Spleen (tissue), 11 donors: Measurements from ENCODE around the gene MX2. TPM values are rescaled to one million over a fixed set of nuclear protein-coding genes. Genes with fewer than 3 reads are reported as not detected.
A peak's percentile ranks its signal among the peaks of the same experiment; 100 is the strongest.

Source experiments
- DNase-seq: peaks from one replicate; pipeline ENCODE4 v3.0.0-alpha.2; 2020
- H3K27ac ChIP-seq, 8 donors: fragments of 200-600 bp; sonication (generic) in 7 of 8; 1 replicate in 4 of 8; 2 replicates in 4 of 8; pipeline versions ENCODE4 v1.5.0 to v1.8.0; 2016 to 2021; ENCODE audit warnings: inconsistent platforms in 4 of 8, mild to moderate bottlenecking in 4 of 8, moderate library complexity in 1 of 8
- H3K27me3 ChIP-seq, 7 donors: fragments of 200-600 bp; sonication (generic) in 6 of 7; replicated peaks in 1 of 7; 1 replicate in 4 of 7; 2 replicates in 3 of 7; pipeline versions ENCODE4 v1.5.0 to v1.8.0; 2016 to 2021; ENCODE audit warnings: inconsistent platforms in 3 of 7, mild to moderate bottlenecking in 1 of 7
- H3K36me3 ChIP-seq, 6 donors: fragments of 200-600 bp; sonication (generic) in 5 of 6; 1 replicate in 4 of 6; 2 replicates in 2 of 6; pipeline versions ENCODE4 v1.5.0 to v1.8.0; 2016 to 2021; ENCODE audit warnings: inconsistent platforms in 2 of 6
- H3K4me1 ChIP-seq, 6 donors: fragments of 200-600 bp; sonication (generic) in 5 of 6; 1 replicate in 3 of 6; 2 replicates in 3 of 6; pipeline versions ENCODE4 v1.5.0 to v1.8.0; 2016 to 2021; ENCODE audit warnings: inconsistent platforms in 3 of 6
- H3K4me3 ChIP-seq, 8 donors: fragments of 200-600 bp; sonication (generic) in 7 of 8; 1 replicate in 4 of 8; 2 replicates in 4 of 8; pipeline versions ENCODE4 v1.5.0 to v1.8.0; 2016 to 2021; ENCODE audit warnings: inconsistent platforms in 4 of 8, mild to moderate bottlenecking in 4 of 8, moderate library complexity in 2 of 8
- H3K9me3 ChIP-seq, 8 donors: fragments of 200-600 bp; sonication (generic) in 7 of 8; 1 replicate in 4 of 8; 2 replicates in 4 of 8; pipeline versions ENCODE4 v1.5.0 to v1.8.0; 2016 to 2021; ENCODE audit warnings: inconsistent platforms in 4 of 8
- CTCF ChIP-seq, 11 experiments: fragments of 200-600 bp in 7 of 11; fragments of 450-650 bp in 4 of 11; sonication (generic) in 4 of 11; IDR thresholded peaks in 8 of 11; conservative IDR thresholded peaks in 3 of 11; 1 replicate in 7 of 11; 2 replicates in 4 of 11; pipeline versions ENCODE4 v1.4.0 to v1.8.0; 2016 to 2021; ENCODE audit warnings: antibody characterized with exemption in 11 of 11, inconsistent platforms in 4 of 11, mild to moderate bottlenecking in 1 of 11
- POLR2A ChIP-seq, 3 donors: fragments of 450-650 bp; IDR thresholded peaks; one replicate each; pipeline ENCODE4 v1.5.1; 2017; ENCODE audit warnings: antibody characterized with exemption in 3 of 3, mild to moderate bottlenecking in 1 of 3
- POLR2AphosphoS5 ChIP-seq, 3 donors: sonication (generic); formaldehyde crosslinking; IDR thresholded peaks; one replicate each; pipeline ENCODE4 v1.5.1; 2017; ENCODE audit warnings: antibody characterized with exemption in 3 of 3
- WGBS, 5 donors: extraction: QIAGEN DNeasy Blood & Tissue Kit in 3 of 5; methylation state at CpG; one replicate each; pipeline versions ENCODE4 v1.1.5 to v1.1.7; 2013 to 2018; 5-methylcytosine and 5-hydroxymethylcytosine counted together
- intact Hi-C: fragments of 100-400 bp; cut with DNase I; formaldehyde crosslinking; loops from one replicate; pipeline ENCODE4 v1.15.0; 2023; ENCODE audit warnings: low total_unique reads
- polyA plus RNA-seq, 3 donors: library from polyadenylated mRNA; stranded (reverse); fragments of 200-250 nt; gene quantifications; one replicate each; pipeline ENCODE4 v1.2.1, GENCODE V29; 2013
- total RNA-seq, 7 donors: library from RNA; depleted of rRNA in 3 of 7; stranded (reverse); fragments of >200 nt in 3 of 7; fragmentation: NEBNext Ultra II Directional in 4 of 7; extraction: Animal tissue kit (Norgen Biotek cat#: 25700) in 4 of 7; gene quantifications; one replicate each; pipeline versions ENCODE4 v1.1.0 to v1.2.1, GENCODE V29; 2016 to 2021
- donor health status: healthy with polysubstance abuse.
- donor health status: DM: no; HTN: no; CAD: no; lungs with moderate emphysema.
- donor health status: DM: no; HTN: no; CAD: no.
- donor health status: Bipolar disorder and iron deficiency.
- donor health status: healthy.
- donor health status: DM: no; HTN: no; CAD: no.
- donor health status: DM: yes; HTN: yes; CAD: no.

The MX2 gene
- total and polyA plus RNA-seq, 10 donors, result 20.0 to 109 (median 71.8) TPM

GRCh38 chr21:41363370-41364270 lies 1.8 kb downstream of the MX2 start:
- Histone ChIP-seq H3K36me3 (peaks cover 0 to 37% (median 1%) of the 10 kb centered on the region in 6 donors), H3K9me3 (no peaks in the 10 kb centered on the region), H3K4me1 (peaks cover 46 to 89% (median 73%) of the 10 kb centered on the region in 6 donors), H3K27me3 (no peaks in the 10 kb centered on the region), H3K27ac (peak overlapping the region; percentile 88 to 99 (median 95)), H3K4me3 (peak overlapping the region in 6 of 8 donors; percentile 29 to 82 (median 52))
- WGBS, 5 donors, result 89 to 95% (median 93%) methylated on average over 18 of the region's 18 CpGs
- TF ChIP-seq POLR2AphosphoS5 (IDR thresholded peaks at IDR 0.05) (no peak), POLR2A (IDR thresholded peaks at IDR 0.05) (no peak), CTCF (IDR thresholded peaks at IDR 0.05 in 8 of 11, conservative IDR thresholded peaks at IDR 0.05 in 3 of 11) (no peak)
- intact Hi-C loops, result loop anchor here (10.0 kb wide), 1 partner anchor 61 kb away; the partner anchor contains the start of gene MX1
- peak; percentile 82 for DNase-seq

- H3K27ac ChIP-seq, result peak overlapping the region in 7 of 8 donors; percentile 95 to 99 (median 95)
- WGBS, 5 donors, result 79 to 91% (median 86%) methylated on average over 6 of the region's 6 CpGs
- peak overlapping the region in 4 of 8 donors; percentile 49 to 82 (median 52) for H3K4me3 ChIP-seq
- DNase-seq, result peak; percentile 76
- intact Hi-C loops, result loop anchor here (10.0 kb wide), 1 partner anchor 60 kb away; the partner anchor contains the start of gene MX1
- no peaks in the 10 kb centered on the region for H3K27me3 ChIP-seq
- H3K4me1 ChIP-seq, result peaks cover 50 to 96% (median 79%) of the 10 kb centered on the region in 6 donors
- H3K36me3 ChIP-seq, result peaks cover 0 to 37% (median 1%) of the 10 kb centered on the region in 6 donors
- no peaks in the 10 kb centered on the region for H3K9me3 ChIP-seq
- TF ChIP-seq POLR2A (IDR thresholded peaks at IDR 0.05) (no peak), CTCF (IDR thresholded peaks at IDR 0.05 in 8 of 11, conservative IDR thresholded peaks at IDR 0.05 in 3 of 11) (no peak), POLR2AphosphoS5 (IDR thresholded peaks at IDR 0.05) (no peak)
Observed at GRCh38 chr21:41364308-41364707, 2.5 kb downstream of the MX2 start.

DNA sequence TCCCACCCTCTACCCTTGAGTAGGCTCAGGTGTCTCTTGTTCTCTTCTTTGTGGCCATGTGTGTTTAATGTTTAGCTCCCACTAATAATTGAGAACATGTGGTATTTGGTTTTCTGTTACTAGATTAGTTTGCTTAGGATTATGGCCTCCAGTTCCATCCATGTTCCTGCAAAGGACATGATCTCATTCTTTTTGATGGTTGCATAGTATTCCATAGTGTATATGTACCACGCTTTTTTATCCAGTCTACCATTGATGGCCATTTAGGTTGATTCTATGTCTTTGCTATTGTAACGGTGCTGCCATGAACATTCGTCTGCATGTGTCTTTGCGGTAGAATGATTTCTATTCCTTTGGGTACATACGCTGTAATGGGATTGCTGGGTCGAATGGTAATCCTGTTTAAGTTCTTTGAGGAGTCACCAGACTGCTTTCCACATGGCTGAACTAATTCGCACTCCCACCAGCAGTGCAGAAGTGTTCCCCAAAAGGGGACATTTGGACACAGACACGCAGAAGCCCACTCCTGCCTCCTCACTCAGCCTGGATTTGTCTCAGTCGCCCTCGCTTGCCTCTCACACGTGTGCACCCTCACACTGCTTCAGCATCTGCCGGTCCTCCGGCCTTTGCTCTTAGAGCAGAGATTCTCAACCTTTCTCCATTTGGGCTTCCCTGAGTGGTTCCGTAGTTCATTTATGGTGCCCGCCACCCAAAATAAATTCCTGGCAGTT lies 3.7 kb downstream of the MX2 start:
- H3K36me3 ChIP-seq, result peaks cover 0 to 37% (median 1%) of the 10 kb centered on the region in 6 donors
- intact Hi-C loops, result loop anchor here (10.0 kb wide), 1 partner anchor 59 kb away; the partner anchor contains the start of gene MX1
- H3K4me1 ChIP-seq, result peaks cover 50 to 100% (median 90%) of the 10 kb centered on the region in 6 donors
- peaks cover 0 to 5% (median 0%) of the 10 kb centered on the region in 7 donors for H3K27me3 ChIP-seq
- DNase-seq, result peak; percentile 68
- WGBS, 5 donors, result 95 to 98% (median 97%) methylated on average over 15 of the region's 15 CpGs
- H3K27ac ChIP-seq, result peak overlapping the region in 7 of 8 donors; percentile 73 to 99 (median 89)
- H3K4me3 ChIP-seq, result peak overlapping the region in 1 of 8 donors; percentile 68
- H3K9me3 ChIP-seq, result no peaks in the 10 kb centered on the region
- TF ChIP-seq CTCF (IDR thresholded peaks at IDR 0.05 in 8 of 11, conservative IDR thresholded peaks at IDR 0.05 in 3 of 11) (no peak), POLR2AphosphoS5 (IDR thresholded peaks at IDR 0.05) (no peak), POLR2A (IDR thresholded peaks at IDR 0.05) (no peak)
